ENCODE results near the gene ATG2B.

Gene ATG2B

GRCh38 chr14:96279564-96279963, 83.6 kb downstream of the ATG2B start:
- Mint-ChIP-seq H3K4me3 (no peak overlapping the region), H3K27me3 (ENCODE audit: low read depth) (peaks cover 6% of the 10 kb centered on the region), H3K27ac (no peak overlapping the region), H3K4me1 (peaks cover 25% of the 10 kb centered on the region), H3K9me3 (peaks cover 7% of the 10 kb centered on the region), H3K36me3 (ENCODE audit: low read depth) (peaks cover 13% of the 10 kb centered on the region)
- TF ChIP-seq, protein P1, sequence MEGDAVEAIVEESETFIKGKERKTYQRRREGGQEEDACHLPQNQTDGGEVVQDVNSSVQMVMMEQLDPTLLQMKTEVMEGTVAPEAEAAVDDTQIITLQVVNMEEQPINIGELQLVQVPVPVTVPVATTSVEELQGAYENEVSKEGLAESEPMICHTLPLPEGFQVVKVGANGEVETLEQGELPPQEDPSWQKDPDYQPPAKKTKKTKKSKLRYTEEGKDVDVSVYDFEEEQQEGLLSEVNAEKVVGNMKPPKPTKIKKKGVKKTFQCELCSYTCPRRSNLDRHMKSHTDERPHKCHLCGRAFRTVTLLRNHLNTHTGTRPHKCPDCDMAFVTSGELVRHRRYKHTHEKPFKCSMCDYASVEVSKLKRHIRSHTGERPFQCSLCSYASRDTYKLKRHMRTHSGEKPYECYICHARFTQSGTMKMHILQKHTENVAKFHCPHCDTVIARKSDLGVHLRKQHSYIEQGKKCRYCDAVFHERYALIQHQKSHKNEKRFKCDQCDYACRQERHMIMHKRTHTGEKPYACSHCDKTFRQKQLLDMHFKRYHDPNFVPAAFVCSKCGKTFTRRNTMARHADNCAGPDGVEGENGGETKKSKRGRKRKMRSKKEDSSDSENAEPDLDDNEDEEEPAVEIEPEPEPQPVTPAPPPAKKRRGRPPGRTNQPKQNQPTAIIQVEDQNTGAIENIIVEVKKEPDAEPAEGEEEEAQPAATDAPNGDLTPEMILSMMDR (IDR thresholded peaks at IDR 0.05; ENCODE audit: unreplicated experiment in 3 of 3) = no peak

- Mint-ChIP-seq H3K9me3 (peaks cover 11% of the 10 kb centered on the region), H3K4me1 (peaks cover 32% of the 10 kb centered on the region), H3K27ac (no peak overlapping the region), H3K4me3 (no peak overlapping the region), H3K36me3 (ENCODE audit: low read depth) (peaks cover 9% of the 10 kb centered on the region), H3K27me3 (ENCODE audit: low read depth) (peaks cover 13% of the 10 kb centered on the region)
- TF ChIP-seq, protein P1 (IDR thresholded peaks at IDR 0.05; ENCODE audit: unreplicated experiment in 3 of 3) = no peak
Measured at GRCh38 chr14:96277890-96278289, 85.3 kb downstream of the ATG2B start.

GRCh38 chr14:96275177-96276112, 87.7 kb downstream of the ATG2B start:
- Mint-ChIP-seq H3K4me1 (peaks cover 32% of the 10 kb centered on the region), H3K9me3 (peaks cover 20% of the 10 kb centered on the region), H3K36me3 (ENCODE audit: low read depth) (peaks cover 9% of the 10 kb centered on the region), H3K4me3 (no peak overlapping the region), H3K27me3 (ENCODE audit: low read depth) (peaks cover 20% of the 10 kb centered on the region), H3K27ac (peak overlapping the region in 1 of 3 experiments; percentile 21)
- TF ChIP-seq, protein P1 (IDR thresholded peaks at IDR 0.05; ENCODE audit: unreplicated experiment in 3 of 3) = peak; percentile 97 to 98 (median 98)

- Mint-ChIP-seq H3K4me1 (peaks cover 34% of the 10 kb centered on the region), H3K27ac (no peak overlapping the region), H3K4me3 (peak overlapping the region in 1 of 3 experiments; percentile 19), H3K9me3 (peaks cover 20% of the 10 kb centered on the region), H3K27me3 (ENCODE audit: low read depth) (peaks cover 20% of the 10 kb centered on the region), H3K36me3 (ENCODE audit: low read depth) (peaks cover 8% of the 10 kb centered on the region)
- TF ChIP-seq, protein P1 (IDR thresholded peaks at IDR 0.05; ENCODE audit: unreplicated experiment in 3 of 3) = no peak
Measured at GRCh38 chr14:96274543-96274942, 88.6 kb downstream of the ATG2B start.

GRCh38 chr14:96274122-96274521, 89.0 kb downstream of the ATG2B start:
- H3K27me3 Mint-ChIP-seq (ENCODE audit: low read depth) = peaks cover 20% of the 10 kb centered on the region
- H3K27ac Mint-ChIP-seq = peak overlapping the region in 1 of 3 experiments; percentile 51
- peaks cover 38% of the 10 kb centered on the region for H3K4me1 Mint-ChIP-seq
- peaks cover 4% of the 10 kb centered on the region for H3K36me3 Mint-ChIP-seq (ENCODE audit: low read depth)
- no peak overlapping the region for H3K4me3 Mint-ChIP-seq
- TF ChIP-seq, protein P1 (IDR thresholded peaks at IDR 0.05; ENCODE audit: unreplicated experiment in 3 of 3) = no peak
- H3K9me3 Mint-ChIP-seq = peaks cover 20% of the 10 kb centered on the region

Measured in nephron (organoid).